Smooth muscle cell (in vitro differentiated cells): Measurements from ENCODE around the gene BDP1. TPM values are rescaled to one million over a fixed set of nuclear protein-coding genes. Genes with fewer than 3 reads are reported as not detected.
"Not testable (repeated sequence)": the region's sequence is repeated elsewhere in the genome, so short reads cannot be mapped to it uniquely, and the experiment has no call there.

Experiments used
- DNase-seq: peaks from one replicate; lab custom pipeline; 2025; ENCODE audit not compliant: unreplicated experiment; lab: John Stamatoyannopoulos, UW
- H2AFZ ChIP-seq: fragments of 200-600 bp; sonication (generic); 2 replicates; pipeline ENCODE4 v1.6.0; 2016; ENCODE audit warnings: antibody characterized with exemption, low read depth, mild to moderate bottlenecking
- H3F3A ChIP-seq: fragments of 200-600 bp; sonication (generic); 2 replicates; pipeline ENCODE4 v1.6.0; 2017; ENCODE audit warnings: antibody characterized with exemption, low read depth
- H3K27ac ChIP-seq: fragments of 200-600 bp; sonication (generic); 2 replicates; pipeline ENCODE4 v1.5.1; 2016; ENCODE audit warnings: low read depth, mild to moderate bottlenecking
- H3K27me3 ChIP-seq: fragments of 200-600 bp; sonication (generic); 2 replicates; pipeline ENCODE4 v1.6.1; 2016; ENCODE audit warnings: low read depth, mild to moderate bottlenecking
- H3K36me3 ChIP-seq: fragments of 200-600 bp; sonication (generic); 2 replicates; pipeline ENCODE4 v1.5.1; 2016; ENCODE audit warnings: low read depth
- H3K4me1 ChIP-seq: fragments of 200-600 bp; sonication (generic); 2 replicates; pipeline ENCODE4 v1.5.1; 2016; ENCODE audit warnings: low read depth
- H3K4me2 ChIP-seq: fragments of 200-600 bp; sonication (generic); 2 replicates; pipeline ENCODE4 v1.6.0; 2016; ENCODE audit warnings: mild to moderate bottlenecking
- H3K4me3 ChIP-seq: fragments of 200-600 bp; sonication (generic); 2 replicates; pipeline ENCODE4 v1.5.1; 2016; ENCODE audit warnings: mild to moderate bottlenecking
- H3K79me2 ChIP-seq: fragments of 200-600 bp; sonication (generic); 2 replicates; pipeline ENCODE4 v1.6.0; 2016; ENCODE audit warnings: low read depth, mild to moderate bottlenecking
- H3K9ac ChIP-seq: fragments of 200-600 bp; sonication (generic); 2 replicates; pipeline ENCODE4 v1.6.0; 2016; ENCODE audit warnings: low read depth
- H3K9me3 ChIP-seq: fragments of 200-600 bp; sonication (generic); replicated peaks from 2 replicates; pipeline ENCODE4 v1.5.1; 2016; ENCODE audit warnings: low read depth
- H4K20me1 ChIP-seq: fragments of 200-600 bp; sonication (generic); 2 replicates; pipeline ENCODE4 v1.6.0; 2016; ENCODE audit warnings: low read depth
- WGBS: methylation state at CpG from one replicate; pipeline ENCODE4 v1.1.7; 2016; ENCODE audit warnings: low lambda C conversion rate; 5-methylcytosine and 5-hydroxymethylcytosine counted together
- polyA plus RNA-seq: library from polyadenylated mRNA; unstranded; fragments of >200 nt; fragmentation: Nextera tagmentation; extraction: Ambion mirVana; gene quantifications from 2 replicates; pipeline ENCODE4 v1.2.1, GENCODE V29; 2016
- total RNA-seq: library from RNA; depleted of rRNA; stranded (reverse); fragments of >200 nt; gene quantifications from 2 replicates; pipeline ENCODE4 v1.2.3, GENCODE V29; 2014
- TF ChIP-seq, protein P1 (sequence below): fragments of 200-600 bp; sonication (generic); IDR thresholded peaks from 2 replicates; pipeline ENCODE4 v1.5.1; 2017; ENCODE audit warnings: borderline replicate concordance, mild to moderate bottlenecking, antibody characterized with exemption; ENCODE audit not compliant: insufficient read depth, poor library complexity, severe bottlenecking

Gene BDP1, protein sequence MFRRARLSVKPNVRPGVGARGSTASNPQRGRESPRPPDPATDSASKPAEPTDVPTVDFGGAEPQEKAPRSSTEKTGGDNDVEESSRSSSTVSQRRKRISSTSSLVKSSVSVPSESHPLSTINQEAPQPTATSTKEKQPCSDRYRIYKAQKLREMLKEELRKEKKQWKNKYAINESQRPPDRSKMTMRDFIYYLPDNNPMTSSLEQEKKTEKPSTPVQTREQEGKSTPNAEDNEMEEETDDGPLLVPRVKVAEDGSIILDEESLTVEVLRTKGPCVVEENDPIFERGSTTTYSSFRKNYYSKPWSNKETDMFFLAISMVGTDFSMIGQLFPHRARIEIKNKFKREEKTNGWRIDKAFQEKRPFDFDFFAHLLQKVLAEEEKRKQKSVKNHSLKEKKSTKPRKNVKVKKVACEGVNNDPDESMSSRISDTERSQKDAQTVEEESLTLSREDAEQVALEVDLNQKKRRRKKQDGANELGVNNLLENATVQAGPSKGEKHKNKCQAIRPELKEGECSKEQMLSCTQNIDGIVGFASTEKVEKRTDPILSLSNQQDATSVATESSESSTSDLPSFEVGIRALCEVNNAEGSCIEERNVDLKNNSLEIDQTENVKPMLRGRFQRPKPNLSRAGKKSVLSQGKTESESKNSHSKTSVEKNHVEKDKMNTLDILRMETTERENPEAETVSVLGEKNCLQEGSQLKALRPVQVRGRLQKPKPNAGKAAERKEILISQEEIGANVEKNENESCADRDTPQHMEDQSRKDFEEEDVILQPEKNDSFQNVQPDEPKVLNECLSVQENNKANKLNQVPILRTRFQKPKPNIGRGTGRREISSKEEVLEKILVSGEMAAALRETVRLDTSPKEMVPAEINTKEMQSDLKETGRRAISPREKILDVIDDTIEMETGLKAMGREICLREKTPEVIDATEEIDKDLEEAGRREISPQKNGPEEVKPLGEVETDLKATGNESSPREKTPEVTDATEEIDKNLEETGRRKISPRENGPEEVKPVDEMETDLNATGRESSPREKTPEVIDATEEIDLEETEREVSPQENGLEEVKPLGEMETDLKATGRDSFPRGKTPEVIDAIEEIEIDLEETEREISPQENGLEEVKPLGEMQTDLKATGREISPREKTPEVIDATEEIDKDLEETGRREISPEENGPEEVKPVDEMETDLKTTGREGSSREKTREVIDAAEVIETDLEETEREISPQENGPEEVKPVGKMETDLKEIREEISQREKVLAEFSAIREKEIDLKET (N-terminal part only)
- 32.8 and 35.7 TPM in 2 replicates for total RNA-seq
- polyA plus RNA-seq: 13.5 and 18.6 TPM in 2 replicates

DNA sequence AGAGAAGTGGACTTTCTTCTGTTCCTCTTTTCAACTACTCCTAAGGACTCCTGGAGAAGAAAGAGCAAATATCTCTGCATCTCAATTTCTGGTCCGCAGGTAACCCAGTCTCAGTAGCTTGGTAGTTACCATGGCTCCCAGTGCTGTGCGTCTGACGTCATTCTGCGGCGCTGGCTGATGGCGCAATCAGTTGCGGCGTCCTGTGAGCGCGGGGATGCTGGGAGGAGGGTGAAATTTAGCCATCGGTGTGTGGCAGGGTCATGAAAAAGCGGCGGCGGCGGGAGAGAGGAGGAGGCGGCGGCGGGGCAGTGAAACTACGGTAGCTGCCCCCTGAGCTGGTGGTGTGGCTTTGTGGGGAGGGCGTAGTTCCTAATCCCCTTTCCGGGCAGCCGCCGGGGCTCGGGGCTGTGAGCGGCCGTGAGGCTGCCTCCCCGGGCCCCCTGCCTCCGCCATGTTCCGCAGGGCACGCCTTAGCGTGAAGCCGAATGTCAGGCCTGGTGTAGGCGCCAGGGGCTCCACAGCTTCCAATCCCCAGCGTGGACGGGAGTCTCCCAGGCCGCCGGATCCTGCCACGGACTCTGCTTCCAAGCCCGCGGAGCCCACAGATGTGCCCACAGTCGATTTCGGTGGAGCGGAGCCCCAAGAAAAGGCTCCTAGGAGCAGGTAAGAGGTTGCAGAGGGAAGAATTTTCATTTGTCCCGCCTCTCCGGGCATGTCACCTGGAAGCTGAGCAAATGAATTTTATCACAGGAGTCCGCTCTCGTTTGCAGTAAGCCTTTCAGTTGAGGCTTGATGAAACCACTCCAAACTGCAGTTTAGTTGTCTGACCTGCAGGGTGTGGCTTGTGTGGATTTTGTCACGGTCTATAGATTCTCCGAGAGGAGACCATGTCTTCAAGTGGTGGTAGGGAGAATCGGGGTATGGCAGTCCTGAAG, at the start of gene BDP1:
Gene BDP1 (plus strand): TSS at position 225 of the 935 bp plus-strand sequence. CDS start 227 bp downstream, at position 452.
- Histone ChIP-seq H3K4me3 (peak within 1 kb of the TSS; percentile 95), H3K4me1 (peaks cover 17% of the 10 kb centered on the region), H3K9me3 (no peaks in the 10 kb centered on the region), H3K27ac (peak within 1 kb of the TSS; percentile 93), H3K9ac (peak within 1 kb of the TSS; percentile 93), H3K4me2 (peak within 1 kb of the TSS; percentile 90), H2AFZ (peak within 1 kb of the TSS; percentile 99), H3K79me2 (peaks cover 41% of the 10 kb centered on the region), H3K27me3 (peaks cover 1% of the 10 kb centered on the region), H3K36me3 (peaks cover 20% of the 10 kb centered on the region), H3F3A (no peaks in the 10 kb centered on the region), H4K20me1 (peaks cover 25% of the 10 kb centered on the region)
- peak; percentile 78 for DNase-seq
- TF ChIP-seq, protein P1, sequence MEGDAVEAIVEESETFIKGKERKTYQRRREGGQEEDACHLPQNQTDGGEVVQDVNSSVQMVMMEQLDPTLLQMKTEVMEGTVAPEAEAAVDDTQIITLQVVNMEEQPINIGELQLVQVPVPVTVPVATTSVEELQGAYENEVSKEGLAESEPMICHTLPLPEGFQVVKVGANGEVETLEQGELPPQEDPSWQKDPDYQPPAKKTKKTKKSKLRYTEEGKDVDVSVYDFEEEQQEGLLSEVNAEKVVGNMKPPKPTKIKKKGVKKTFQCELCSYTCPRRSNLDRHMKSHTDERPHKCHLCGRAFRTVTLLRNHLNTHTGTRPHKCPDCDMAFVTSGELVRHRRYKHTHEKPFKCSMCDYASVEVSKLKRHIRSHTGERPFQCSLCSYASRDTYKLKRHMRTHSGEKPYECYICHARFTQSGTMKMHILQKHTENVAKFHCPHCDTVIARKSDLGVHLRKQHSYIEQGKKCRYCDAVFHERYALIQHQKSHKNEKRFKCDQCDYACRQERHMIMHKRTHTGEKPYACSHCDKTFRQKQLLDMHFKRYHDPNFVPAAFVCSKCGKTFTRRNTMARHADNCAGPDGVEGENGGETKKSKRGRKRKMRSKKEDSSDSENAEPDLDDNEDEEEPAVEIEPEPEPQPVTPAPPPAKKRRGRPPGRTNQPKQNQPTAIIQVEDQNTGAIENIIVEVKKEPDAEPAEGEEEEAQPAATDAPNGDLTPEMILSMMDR: no peak
- 2% methylated on average over 47 of the region's 50 CpGs for WGBS

DNA sequence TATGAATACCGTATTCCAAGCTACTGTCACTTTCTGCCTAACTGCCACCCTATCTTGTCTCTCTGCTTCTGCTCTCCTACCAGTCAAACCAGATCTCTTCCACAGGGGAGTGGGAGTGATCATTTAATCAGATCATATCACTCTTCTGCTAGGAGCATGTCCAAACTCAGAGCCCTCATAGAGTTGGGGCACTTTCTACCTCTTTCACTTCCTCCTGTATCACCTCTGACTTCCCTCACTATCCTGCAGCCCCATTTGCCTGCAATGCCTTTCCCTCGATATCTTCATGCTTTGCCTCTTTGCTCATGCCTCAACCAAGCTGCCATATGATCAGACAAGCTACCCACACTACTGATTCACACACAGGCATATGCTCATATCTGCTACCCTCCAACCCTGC, 45.4 kb upstream of the BDP1 start:
- not testable (repeated sequence) for DNase-seq, H3K4me1 ChIP-seq, H3K9ac ChIP-seq, H3K36me3 ChIP-seq, H3K4me2 ChIP-seq, H4K20me1 ChIP-seq, H3K27me3 ChIP-seq, H3K9me3 ChIP-seq, H3K27ac ChIP-seq, H3F3A ChIP-seq, H2AFZ ChIP-seq, H3K4me3 ChIP-seq, H3K79me2 ChIP-seq
- WGBS: 73% methylated on average over 2 of the region's 2 CpGs

DNA sequence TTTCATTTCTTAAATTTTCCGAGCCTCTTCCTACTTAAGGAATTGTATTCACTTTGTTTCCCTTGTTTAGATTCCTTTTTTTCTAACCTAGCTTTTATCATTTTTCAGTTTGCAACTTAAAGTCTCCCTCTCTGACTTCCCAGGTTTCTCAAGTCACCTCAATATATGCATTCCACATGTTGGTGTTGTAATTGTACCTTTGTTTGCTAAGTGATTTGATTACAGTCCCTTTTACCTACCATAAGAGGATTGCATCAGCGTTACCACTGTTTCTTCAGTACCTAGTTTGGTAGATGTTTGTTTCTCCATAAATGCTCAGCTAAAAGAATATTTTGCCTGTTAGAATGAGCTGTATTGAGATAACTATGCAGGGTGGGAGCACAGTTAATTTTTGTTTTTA, 39.8 kb upstream of the BDP1 start:
- 87% methylated on average over 1 of the region's 2 CpGs for WGBS

DNA sequence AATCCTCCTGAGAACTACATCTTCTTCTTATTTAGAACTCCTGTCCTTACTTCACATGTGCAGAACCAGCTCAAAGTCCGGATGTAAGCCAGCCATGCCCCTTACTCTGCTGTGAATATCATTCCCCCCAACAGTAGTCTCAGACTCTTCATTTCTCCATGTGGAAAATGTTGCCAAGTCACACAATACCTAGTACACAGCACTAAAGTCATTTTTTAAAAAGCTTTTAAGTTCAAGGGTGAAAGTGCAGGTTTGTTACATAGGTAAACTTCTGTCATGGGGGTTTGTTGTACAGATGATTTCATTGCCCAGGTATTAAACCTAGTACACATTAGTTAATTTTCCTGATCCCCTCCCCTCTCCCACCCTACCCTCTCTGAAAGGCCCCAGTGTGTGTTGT, 37.4 kb upstream of the BDP1 start:
- not testable (repeated sequence) for H2AFZ ChIP-seq, H3K27me3 ChIP-seq, H3F3A ChIP-seq, DNase-seq, H3K4me3 ChIP-seq, H3K9ac ChIP-seq, H3K27ac ChIP-seq, H3K36me3 ChIP-seq, H3K79me2 ChIP-seq, H3K4me1 ChIP-seq, H3K9me3 ChIP-seq, H3K4me2 ChIP-seq, H4K20me1 ChIP-seq
- 85% methylated on average over 1 of the region's 1 CpG for WGBS

More for the DNA sequence above, 39.8 kb upstream of the BDP1 start:
- H3K36me3 ChIP-seq, H3K79me2 ChIP-seq, H3K4me3 ChIP-seq, H3K4me1 ChIP-seq, DNase-seq, H4K20me1 ChIP-seq, H3K9ac ChIP-seq, H3K27me3 ChIP-seq, H3K27ac ChIP-seq, H2AFZ ChIP-seq, H3K9me3 ChIP-seq, H3K4me2 ChIP-seq, H3F3A ChIP-seq: not testable (repeated sequence)

DNA sequence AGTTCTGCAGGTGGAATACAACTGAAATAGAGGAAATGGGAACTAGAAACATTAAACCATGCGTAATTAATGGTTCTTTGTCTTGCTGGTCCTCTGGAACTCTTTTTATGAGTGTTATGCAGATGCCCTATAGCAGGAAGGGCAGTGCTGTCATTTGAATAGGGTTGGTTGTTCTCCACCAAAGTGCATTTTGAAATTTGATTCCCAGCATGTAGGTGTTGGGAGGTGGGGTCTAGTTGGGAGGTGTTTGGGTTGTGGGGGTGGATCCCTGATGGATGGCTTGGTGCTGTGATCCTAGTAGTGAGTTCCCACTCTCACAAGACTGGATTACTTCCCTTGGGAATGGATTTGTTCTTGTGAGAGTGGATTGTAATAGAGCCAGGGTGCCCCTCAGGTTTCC, 34.2 kb upstream of the BDP1 start:
- not testable (repeated sequence) for H3K27me3 ChIP-seq, H3K79me2 ChIP-seq, DNase-seq, H4K20me1 ChIP-seq, H3K27ac ChIP-seq, H3K36me3 ChIP-seq, H3K9me3 ChIP-seq, H3K4me1 ChIP-seq, H3K4me3 ChIP-seq, H3F3A ChIP-seq, H3K9ac ChIP-seq, H3K4me2 ChIP-seq, H2AFZ ChIP-seq
- 40% methylated on average over 1 of the region's 1 CpG for WGBS

DNA sequence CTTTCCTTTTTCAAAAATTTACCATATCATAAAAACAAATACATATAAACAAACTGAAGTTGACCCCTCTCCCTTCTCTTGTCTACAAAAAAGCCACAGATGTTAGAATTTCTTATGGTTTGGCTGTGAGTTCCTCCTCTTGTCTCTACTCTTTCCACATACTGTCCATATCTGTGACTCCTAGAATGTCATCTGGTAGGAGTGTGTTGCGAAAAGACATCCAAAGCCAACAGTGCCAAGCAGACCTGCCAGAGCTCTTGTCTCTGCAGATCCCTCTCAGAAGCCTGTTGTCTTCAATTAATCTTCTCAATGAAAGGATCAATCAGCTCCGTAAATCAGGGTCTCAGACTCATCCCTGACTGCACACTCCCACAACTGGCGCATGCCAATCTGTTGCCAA, 31.6 kb upstream of the BDP1 start:
- 96% methylated on average over 3 of the region's 3 CpGs for WGBS
- H3K27me3 ChIP-seq: not testable (repeated sequence)

More for the DNA sequence above, 31.6 kb upstream of the BDP1 start:
- not testable (repeated sequence) for H3K4me1 ChIP-seq, H3K79me2 ChIP-seq, H3F3A ChIP-seq, H3K4me3 ChIP-seq, H3K4me2 ChIP-seq, H3K27ac ChIP-seq, H3K9ac ChIP-seq, DNase-seq, H4K20me1 ChIP-seq, H3K36me3 ChIP-seq, H2AFZ ChIP-seq, H3K9me3 ChIP-seq
